GM18505 (cell line): ENCODE data around the gene URI1.

Source experiments
- ATAC-seq: cut with Tn5 transposase; IDR thresholded peaks from one replicate; pipeline ENCODE4 v1.9.1; 2021; ENCODE audit not compliant: unreplicated experiment
- POLR2A ChIP-seq: IDR thresholded peaks from 4 replicates; pipeline ENCODE4 v1.6.1; 2011; ENCODE audit warnings: borderline replicate concordance; ENCODE audit not compliant: insufficient read depth, insufficient read length; ENCODE audit errors: extremely low read depth

URI1 gene

GRCh38 chr19:30065680-30066606, 123.9 kb downstream of the URI1 start:
- no peak for TF ChIP-seq POLR2A
- no peak for ATAC-seq
